ACHN (cell line): ENCODE results near the gene TRIM50.
"Not testable (repeated sequence)": the region's sequence is repeated elsewhere in the genome, so short reads cannot be mapped to it uniquely, and the experiment has no call there.

Experiments
- DNase-seq: peaks from one replicate; pipeline ENCODE4 v3.0.0-alpha.2; 2015
- in situ Hi-C: cut with HindIII; loops from 2 replicates; pipeline ENCODE4 v1.10.0; 2017; ENCODE audit warnings: low sequenced_read_pairs, low pct_ligation_motif_present, low pct_unique_long_range_greater_than_20kb

The TRIM50 gene

GRCh38 chr7:73323434-73324080, 4.3 kb downstream of the TRIM50 start:
- in situ Hi-C loops, DNase-seq: not testable (repeated sequence)

GRCh38 chr7:73320009-73320408, 7.9 kb downstream of the TRIM50 start:
- in situ Hi-C loops = not testable (repeated sequence)
- DNase-seq = peak; percentile 62

- in situ Hi-C loops, DNase-seq: not testable (repeated sequence)
Observed at GRCh38 chr7:73319541-73319940, 8.3 kb downstream of the TRIM50 start.

- DNase-seq = not testable (repeated sequence)
Observed at GRCh38 chr7:73318656-73319204, 9.2 kb downstream of the TRIM50 start.

GRCh38 chr7:73316521-73316920, 11.4 kb downstream of the TRIM50 start:
- in situ Hi-C loops = no loop called here

More at GRCh38 chr7:73318656-73319204, 9.2 kb downstream of the TRIM50 start:
- in situ Hi-C loops = not testable (repeated sequence)

GRCh38 chr7:73314271-73314670, 13.6 kb downstream of the TRIM50 start:
- no peak for DNase-seq
- in situ Hi-C loops = no loop called here

More at GRCh38 chr7:73316521-73316920, 11.4 kb downstream of the TRIM50 start:
- no peak for DNase-seq

- in situ Hi-C loops = no loop called here
- no peak for DNase-seq
Observed at GRCh38 chr7:73313521-73313906, 14.4 kb downstream of the TRIM50 start.

- no peak for DNase-seq
- in situ Hi-C loops = no loop called here
Observed at GRCh38 chr7:73312831-73313520, 14.9 kb downstream of the TRIM50 start.

GRCh38 chr7:73311421-73311820, 16.5 kb downstream of the TRIM50 start:
- DNase-seq, in situ Hi-C loops: not testable (repeated sequence)

- peak; percentile 87 for DNase-seq
- in situ Hi-C loops = no loop called here
Observed at GRCh38 chr7:73308665-73309214, 19.1 kb downstream of the TRIM50 start, which contains the start of gene NSUN5. TSS of gene NSUN5 (minus strand) at chr7:73308826. CDS start at chr7:73308790, 36 bp downstream.

GRCh38 chr7:73308074-73308664, 19.7 kb downstream of the TRIM50 start:
- peak; percentile 17 for DNase-seq
- in situ Hi-C loops = no loop called here

- DNase-seq = no peak
- in situ Hi-C loops = no loop called here
Observed at GRCh38 chr7:73307436-73307835, 20.4 kb downstream of the TRIM50 start.

- in situ Hi-C loops, DNase-seq: not testable (repeated sequence)
Observed at GRCh38 chr7:73304612-73305387, 23.1 kb downstream of the TRIM50 start.

- DNase-seq = no peak
- in situ Hi-C loops = no loop called here
Observed at GRCh38 chr7:73304071-73304470, 23.8 kb downstream of the TRIM50 start.

- DNase-seq = no peak
- in situ Hi-C loops = no loop called here
Observed at GRCh38 chr7:73303546-73303945, 24.3 kb downstream of the TRIM50 start.

- in situ Hi-C loops = not testable (repeated sequence)
Observed at GRCh38 chr7:73302846-73303245, 25.0 kb downstream of the TRIM50 start.

GRCh38 chr7:73301108-73301507, 26.8 kb downstream of the TRIM50 start:
- in situ Hi-C loops, DNase-seq: not testable (repeated sequence)

More at GRCh38 chr7:73302846-73303245, 25.0 kb downstream of the TRIM50 start:
- DNase-seq = not testable (repeated sequence)

- DNase-seq, in situ Hi-C loops: not testable (repeated sequence)
Observed at GRCh38 chr7:73299812-73300211, 28.1 kb downstream of the TRIM50 start.
